Peyer's patch (tissue), 4 donors: ENCODE results near the gene PLS1. TPM values are rescaled to one million over a fixed set of nuclear protein-coding genes. Genes with fewer than 3 reads are reported as not detected.

ENCODE experiments used
- DNase-seq, 3 donors: peaks; one replicate each; pipeline ENCODE4 v3.0.0-alpha.2; 2017 to 2019
- H3K27ac ChIP-seq, 4 donors: fragments of 200-600 bp; sonication (generic); one replicate each; pipeline ENCODE4 v1.5.1; 2016 to 2019
- H3K27me3 ChIP-seq, 2 donors: fragments of 200-600 bp; sonication (generic); one replicate each; pipeline ENCODE4 v1.5.1; 2019
- H3K36me3 ChIP-seq, 3 donors: fragments of 200-600 bp; sonication (generic); one replicate each; pipeline ENCODE4 v1.5.1; 2016 to 2019
- H3K4me1 ChIP-seq, 4 donors: fragments of 200-600 bp; sonication (generic); one replicate each; pipeline ENCODE4 v1.5.1; 2016 to 2019
- H3K4me3 ChIP-seq, 4 donors: fragments of 200-600 bp; sonication (generic); 1 replicate in 3 of 4; 2 replicates in 1 of 4; pipeline ENCODE4 v1.5.1; 2016 to 2019; ENCODE audit warnings: mild to moderate bottlenecking in 1 of 4
- H3K9me3 ChIP-seq, 4 donors: fragments of 200-600 bp; sonication (generic); one replicate each; pipeline ENCODE4 v1.5.1; 2016 to 2019; ENCODE audit warnings: mild to moderate bottlenecking in 1 of 4
- POLR2A ChIP-seq, 2 donors: fragments of 450-650 bp; IDR thresholded peaks; one replicate each; pipeline ENCODE4 v1.5.1; 2017; ENCODE audit warnings: antibody characterized with exemption in 2 of 2, mild to moderate bottlenecking in 2 of 2, moderate library complexity in 2 of 2
- total RNA-seq, 4 donors: library from RNA; depleted of rRNA; stranded (reverse); fragments of >200 nt; gene quantifications; one replicate each; pipeline ENCODE4 v1.1.0, GENCODE V29; 2016
- TF ChIP-seq, protein P1 (sequence below), 6 experiments: fragments of 450-650 bp in 4 of 6; fragments of 200-600 bp in 2 of 6; sonication (generic) in 1 of 6; IDR thresholded peaks; one replicate each; pipeline ENCODE4 v1.5.1; 2017 to 2019; ENCODE audit warnings: antibody characterized with exemption in 6 of 6, mild to moderate bottlenecking in 3 of 6, moderate library complexity in 1 of 6

The PLS1 gene
- total RNA-seq, 4 donors from 2014 or later = 48.7 to 661 (median 328) TPM

DNA sequence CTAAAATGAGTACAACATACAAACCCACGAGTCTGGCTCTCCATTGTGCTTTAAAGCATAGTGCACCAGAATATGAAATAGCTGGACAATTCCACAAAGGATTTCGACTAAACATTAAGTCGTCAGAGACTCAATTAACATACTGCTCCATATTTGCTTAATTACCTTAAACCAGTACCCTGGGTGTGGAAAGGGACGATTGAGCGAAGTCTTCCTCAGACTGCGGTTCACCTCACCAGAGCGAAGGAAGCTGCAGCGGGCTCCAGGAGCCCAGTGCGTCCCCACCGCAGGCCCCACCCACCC, 127.4 kb downstream of the PLS1 start:
- no peaks in the 10 kb centered on the region for H3K9me3 ChIP-seq
- H3K4me1 ChIP-seq = peaks cover 0 to 6% (median 2%) of the 10 kb centered on the region in 4 donors
- H3K27me3 ChIP-seq = no peaks in the 10 kb centered on the region
- DNase-seq = no peak
- peak overlapping the region; percentile 79 to 90 (median 82) for H3K27ac ChIP-seq
- TF ChIP-seq, protein P1, sequence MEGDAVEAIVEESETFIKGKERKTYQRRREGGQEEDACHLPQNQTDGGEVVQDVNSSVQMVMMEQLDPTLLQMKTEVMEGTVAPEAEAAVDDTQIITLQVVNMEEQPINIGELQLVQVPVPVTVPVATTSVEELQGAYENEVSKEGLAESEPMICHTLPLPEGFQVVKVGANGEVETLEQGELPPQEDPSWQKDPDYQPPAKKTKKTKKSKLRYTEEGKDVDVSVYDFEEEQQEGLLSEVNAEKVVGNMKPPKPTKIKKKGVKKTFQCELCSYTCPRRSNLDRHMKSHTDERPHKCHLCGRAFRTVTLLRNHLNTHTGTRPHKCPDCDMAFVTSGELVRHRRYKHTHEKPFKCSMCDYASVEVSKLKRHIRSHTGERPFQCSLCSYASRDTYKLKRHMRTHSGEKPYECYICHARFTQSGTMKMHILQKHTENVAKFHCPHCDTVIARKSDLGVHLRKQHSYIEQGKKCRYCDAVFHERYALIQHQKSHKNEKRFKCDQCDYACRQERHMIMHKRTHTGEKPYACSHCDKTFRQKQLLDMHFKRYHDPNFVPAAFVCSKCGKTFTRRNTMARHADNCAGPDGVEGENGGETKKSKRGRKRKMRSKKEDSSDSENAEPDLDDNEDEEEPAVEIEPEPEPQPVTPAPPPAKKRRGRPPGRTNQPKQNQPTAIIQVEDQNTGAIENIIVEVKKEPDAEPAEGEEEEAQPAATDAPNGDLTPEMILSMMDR (IDR thresholded peaks at IDR 0.05) = no peak
- no peak for TF ChIP-seq POLR2A (IDR thresholded peaks at IDR 0.05)
- H3K4me3 ChIP-seq = peak overlapping the region; percentile 62 to 84 (median 74)
- no peaks in the 10 kb centered on the region for H3K36me3 ChIP-seq

DNA sequence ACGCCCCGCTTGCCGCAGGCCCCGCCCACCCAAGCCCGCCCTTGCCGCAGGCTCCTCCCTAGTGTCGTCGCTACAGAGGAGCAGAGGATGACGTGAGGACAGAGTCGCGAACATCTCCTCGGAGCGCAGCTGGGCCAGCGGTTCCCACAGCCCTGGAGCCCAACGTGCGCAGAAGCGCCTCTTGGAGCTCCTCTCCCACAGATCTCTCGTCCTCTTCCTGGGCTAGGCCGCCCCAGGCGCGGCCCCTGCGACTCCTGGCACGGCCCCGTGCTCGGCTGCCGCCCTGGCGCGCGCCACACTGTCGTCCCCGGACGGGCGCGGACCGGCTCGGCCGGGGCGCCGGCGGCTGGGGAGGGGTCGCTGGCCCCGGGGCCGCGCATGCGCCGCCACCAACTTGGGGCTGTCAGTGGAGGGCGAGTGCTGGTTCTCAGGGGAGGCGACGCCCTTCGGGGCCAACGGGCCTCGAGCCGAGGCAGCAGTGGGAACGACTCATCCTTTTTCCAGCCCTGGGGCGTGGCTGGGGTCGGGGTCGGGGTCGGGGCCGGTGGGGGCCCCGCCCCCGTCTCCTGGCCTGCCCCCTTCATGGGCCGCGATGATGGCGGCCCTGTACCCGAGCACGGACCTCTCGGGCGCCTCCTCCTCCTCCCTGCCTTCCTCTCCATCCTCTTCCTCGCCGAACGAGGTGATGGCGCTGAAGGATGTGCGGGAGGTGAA, 127.9 kb downstream of the PLS1 start, which contains the start of gene TRPC1:
Gene TRPC1 (plus strand): TSS at position 67 of the 714 bp plus-strand sequence. CDS start 526 bp downstream, at position 593.
- DNase-seq = peak; percentile 63 to 87 (median 78)
- no peaks in the 10 kb centered on the region for H3K9me3 ChIP-seq
- H3K36me3 ChIP-seq = no peaks in the 10 kb centered on the region
- peak; percentile 20 to 47 for TF ChIP-seq POLR2A (IDR thresholded peaks at IDR 0.05)
- TF ChIP-seq, protein P1 (IDR thresholded peaks at IDR 0.05) = no peak
- H3K4me3 ChIP-seq = peak within 1 kb of the TSS; percentile 62 to 84 (median 74)
- H3K4me1 ChIP-seq = peaks cover 0 to 6% (median 2%) of the 10 kb centered on the region in 4 donors
- H3K27ac ChIP-seq = peak within 1 kb of the TSS; percentile 79 to 90 (median 82)
- H3K27me3 ChIP-seq = no peaks in the 10 kb centered on the region

DNA sequence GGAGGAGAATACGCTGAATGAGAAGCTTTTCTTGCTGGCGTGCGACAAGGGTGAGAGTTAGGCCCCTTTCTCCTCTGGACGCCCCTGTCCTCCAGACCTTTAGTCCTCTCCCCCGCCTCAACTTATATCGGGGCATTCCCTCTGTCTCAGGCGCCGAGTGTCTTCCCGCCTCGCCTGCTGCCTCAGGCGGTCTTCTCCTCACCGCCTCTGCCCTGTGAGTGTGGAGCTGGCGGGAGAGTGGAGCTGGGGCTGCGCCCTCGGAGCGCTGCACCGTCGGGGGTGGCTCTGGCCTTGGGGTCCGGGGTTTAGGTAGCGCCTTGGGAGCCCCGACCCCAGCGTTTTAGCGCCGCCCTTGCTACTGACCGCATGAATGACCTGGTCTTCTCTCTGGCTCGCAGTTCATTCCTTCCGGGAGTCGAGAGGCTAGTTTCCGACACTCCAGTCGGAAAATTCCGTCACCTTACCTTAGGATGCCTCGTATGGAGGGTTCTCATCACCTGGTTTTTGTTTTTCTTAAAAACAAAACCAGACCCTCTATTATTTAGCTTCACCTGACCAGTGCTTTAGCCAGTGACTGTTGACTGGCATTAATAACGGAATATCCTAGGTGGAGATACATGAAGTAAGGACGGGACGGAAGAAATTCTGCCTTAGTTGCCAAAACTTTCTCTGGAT, 128.6 kb downstream of the PLS1 start:
- TF ChIP-seq, protein P1 (IDR thresholded peaks at IDR 0.05) = no peak
- TF ChIP-seq POLR2A (IDR thresholded peaks at IDR 0.05) = no peak
- no peaks in the 10 kb centered on the region for H3K27me3 ChIP-seq
- peak overlapping the region; percentile 79 to 90 (median 82) for H3K27ac ChIP-seq

DNA sequence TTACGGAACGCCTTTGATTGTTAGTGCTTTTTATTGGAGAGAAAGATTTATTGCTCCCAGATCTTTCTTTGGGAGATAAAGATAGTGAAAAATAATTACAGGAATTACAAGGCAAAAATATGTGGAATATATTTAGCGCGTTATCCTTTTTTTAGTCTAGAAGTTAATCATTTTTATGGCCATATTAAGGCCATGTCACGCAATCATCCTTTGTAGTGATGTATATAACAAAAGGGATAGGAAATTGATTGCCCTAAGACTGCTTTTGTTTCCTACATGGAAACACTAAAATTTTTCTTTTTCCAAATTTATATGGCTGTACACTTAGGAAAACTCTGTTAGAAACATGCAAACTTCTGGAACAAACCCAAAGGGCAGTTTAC, 129.2 kb downstream of the PLS1 start:
- no peak for DNase-seq
- TF ChIP-seq, protein P1 (IDR thresholded peaks at IDR 0.05) = no peak
- TF ChIP-seq POLR2A (IDR thresholded peaks at IDR 0.05) = no peak
- Histone ChIP-seq H3K4me3 (peak overlapping the region in 2 of 4 donors; percentile 62 to 66), H3K36me3 (no peaks in the 10 kb centered on the region), H3K27ac (no peak overlapping the region), H3K27me3 (no peaks in the 10 kb centered on the region), H3K9me3 (no peaks in the 10 kb centered on the region), H3K4me1 (peaks cover 0 to 6% (median 2%) of the 10 kb centered on the region in 4 donors)

More for the DNA sequence above, 128.6 kb downstream of the PLS1 start:
- H3K9me3 ChIP-seq = no peaks in the 10 kb centered on the region
- peak; percentile 16 to 58 (median 52) for DNase-seq
- peak overlapping the region; percentile 62 to 84 (median 74) for H3K4me3 ChIP-seq
- H3K4me1 ChIP-seq = peaks cover 0 to 6% (median 2%) of the 10 kb centered on the region in 4 donors
- H3K36me3 ChIP-seq = no peaks in the 10 kb centered on the region

DNA sequence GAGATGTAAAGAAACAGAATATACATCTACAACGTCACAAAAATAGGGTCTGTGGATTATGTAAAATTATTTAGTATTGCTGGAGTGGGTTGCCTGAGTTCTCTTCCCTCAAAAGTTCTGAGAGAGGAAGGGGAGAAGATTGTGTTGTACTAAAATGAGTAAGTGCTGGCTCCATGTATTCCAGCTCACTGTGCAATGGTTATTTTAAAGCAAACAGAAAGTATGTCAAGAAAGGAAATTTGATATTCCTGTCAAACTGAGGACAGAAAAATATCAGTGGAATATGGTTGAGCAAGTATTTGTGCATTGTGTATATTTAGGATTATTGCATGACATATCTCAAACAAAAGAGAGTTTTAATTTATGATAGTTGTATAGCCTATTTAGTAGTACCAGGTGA, 129.8 kb downstream of the PLS1 start:
- TF ChIP-seq POLR2A (IDR thresholded peaks at IDR 0.05) = no peak
- TF ChIP-seq, protein P1 (IDR thresholded peaks at IDR 0.05) = no peak
- no peaks in the 10 kb centered on the region for H3K27me3 ChIP-seq
- no peak overlapping the region for H3K4me3 ChIP-seq
- H3K36me3 ChIP-seq = no peaks in the 10 kb centered on the region
- no peaks in the 10 kb centered on the region for H3K9me3 ChIP-seq
- H3K27ac ChIP-seq = no peak overlapping the region
- no peak for DNase-seq
- peaks cover 0 to 6% (median 2%) of the 10 kb centered on the region in 4 donors for H3K4me1 ChIP-seq
